ENCODE data around the gene CDR2. TPM values are rescaled to one million over a fixed set of nuclear protein-coding genes. Genes with fewer than 3 reads are reported as not detected.

Gene CDR2
- total RNA-seq, 4 donors from 2014 or later, result 22.7 to 38.4 (median 30.3) TPM

GRCh38 chr16:22337849-22338635 lies 36.4 kb downstream of the CDR2 start:
- TF ChIP-seq POLR2A (IDR thresholded peaks at IDR 0.05), result no peak
- TF ChIP-seq, protein P1, sequence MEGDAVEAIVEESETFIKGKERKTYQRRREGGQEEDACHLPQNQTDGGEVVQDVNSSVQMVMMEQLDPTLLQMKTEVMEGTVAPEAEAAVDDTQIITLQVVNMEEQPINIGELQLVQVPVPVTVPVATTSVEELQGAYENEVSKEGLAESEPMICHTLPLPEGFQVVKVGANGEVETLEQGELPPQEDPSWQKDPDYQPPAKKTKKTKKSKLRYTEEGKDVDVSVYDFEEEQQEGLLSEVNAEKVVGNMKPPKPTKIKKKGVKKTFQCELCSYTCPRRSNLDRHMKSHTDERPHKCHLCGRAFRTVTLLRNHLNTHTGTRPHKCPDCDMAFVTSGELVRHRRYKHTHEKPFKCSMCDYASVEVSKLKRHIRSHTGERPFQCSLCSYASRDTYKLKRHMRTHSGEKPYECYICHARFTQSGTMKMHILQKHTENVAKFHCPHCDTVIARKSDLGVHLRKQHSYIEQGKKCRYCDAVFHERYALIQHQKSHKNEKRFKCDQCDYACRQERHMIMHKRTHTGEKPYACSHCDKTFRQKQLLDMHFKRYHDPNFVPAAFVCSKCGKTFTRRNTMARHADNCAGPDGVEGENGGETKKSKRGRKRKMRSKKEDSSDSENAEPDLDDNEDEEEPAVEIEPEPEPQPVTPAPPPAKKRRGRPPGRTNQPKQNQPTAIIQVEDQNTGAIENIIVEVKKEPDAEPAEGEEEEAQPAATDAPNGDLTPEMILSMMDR (IDR thresholded peaks at IDR 0.05), result no peak
- no peaks in the 10 kb centered on the region for H3K27me3 ChIP-seq
- peaks cover 0 to 10% (median 0%) of the 10 kb centered on the region in 4 donors for H3K9me3 ChIP-seq
- H3K4me1 ChIP-seq, result no peaks in the 10 kb centered on the region
- no peak overlapping the region for H3K27ac ChIP-seq
- peaks cover 0 to 33% (median 0%) of the 10 kb centered on the region in 3 donors for H3K36me3 ChIP-seq
- DNase-seq, result no peak
- no peak overlapping the region for H3K4me3 ChIP-seq

DNA sequence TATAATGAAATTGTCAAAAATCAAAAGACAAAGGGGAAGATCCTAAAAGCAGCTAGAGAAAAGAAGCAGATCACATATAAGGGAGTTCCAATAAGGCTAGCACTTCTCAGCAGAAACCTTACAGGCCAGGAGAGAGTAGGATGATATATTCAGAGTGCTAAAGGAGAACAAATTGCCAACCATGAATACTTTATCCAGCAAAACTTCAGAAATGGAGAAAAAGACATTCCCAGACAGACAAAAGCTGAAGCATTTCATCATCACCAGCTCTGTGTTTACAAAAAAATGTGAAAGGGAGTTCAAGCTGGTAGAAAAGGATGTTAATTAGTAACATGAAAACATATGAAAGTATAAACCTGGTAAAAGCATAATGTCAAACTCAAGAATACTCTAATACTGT lies 37.4 kb downstream of the CDR2 start:
- TF ChIP-seq POLR2A (IDR thresholded peaks at IDR 0.05), result no peak
- TF ChIP-seq, protein P1 (IDR thresholded peaks at IDR 0.05), result no peak
- H3K4me1 ChIP-seq, result no peaks in the 10 kb centered on the region
- H3K36me3 ChIP-seq, result peaks cover 0 to 40% (median 0%) of the 10 kb centered on the region in 3 donors
- no peaks in the 10 kb centered on the region for H3K27me3 ChIP-seq
- DNase-seq, result no peak
- no peak overlapping the region for H3K27ac ChIP-seq
- H3K9me3 ChIP-seq, result peaks cover 0 to 10% (median 0%) of the 10 kb centered on the region in 4 donors
- no peak overlapping the region for H3K4me3 ChIP-seq

- H3K4me3 ChIP-seq, result no peak overlapping the region
- H3K27ac ChIP-seq, result no peak overlapping the region
- H3K27me3 ChIP-seq, result no peaks in the 10 kb centered on the region
- H3K9me3 ChIP-seq, result peaks cover 0 to 10% (median 0%) of the 10 kb centered on the region in 4 donors
- TF ChIP-seq POLR2A (IDR thresholded peaks at IDR 0.05), result no peak
- TF ChIP-seq, protein P1 (IDR thresholded peaks at IDR 0.05), result no peak
- peaks cover 0 to 45% (median 0%) of the 10 kb centered on the region in 3 donors for H3K36me3 ChIP-seq
- H3K4me1 ChIP-seq, result no peaks in the 10 kb centered on the region
- no peak for DNase-seq
Observed at GRCh38 chr16:22336581-22336980, 37.8 kb downstream of the CDR2 start.

GRCh38 chr16:22335668-22336246 lies 38.7 kb downstream of the CDR2 start:
- no peak for DNase-seq
- H3K27ac ChIP-seq, result no peak overlapping the region
- TF ChIP-seq, protein P1 (IDR thresholded peaks at IDR 0.05), result no peak
- no peak for TF ChIP-seq POLR2A (IDR thresholded peaks at IDR 0.05)
- H3K27me3 ChIP-seq, result no peaks in the 10 kb centered on the region
- H3K36me3 ChIP-seq, result peaks cover 0 to 48% (median 0%) of the 10 kb centered on the region in 3 donors
- no peaks in the 10 kb centered on the region for H3K4me1 ChIP-seq
- H3K4me3 ChIP-seq, result no peak overlapping the region
- H3K9me3 ChIP-seq, result peaks cover 0 to 7% (median 0%) of the 10 kb centered on the region in 4 donors

DNA sequence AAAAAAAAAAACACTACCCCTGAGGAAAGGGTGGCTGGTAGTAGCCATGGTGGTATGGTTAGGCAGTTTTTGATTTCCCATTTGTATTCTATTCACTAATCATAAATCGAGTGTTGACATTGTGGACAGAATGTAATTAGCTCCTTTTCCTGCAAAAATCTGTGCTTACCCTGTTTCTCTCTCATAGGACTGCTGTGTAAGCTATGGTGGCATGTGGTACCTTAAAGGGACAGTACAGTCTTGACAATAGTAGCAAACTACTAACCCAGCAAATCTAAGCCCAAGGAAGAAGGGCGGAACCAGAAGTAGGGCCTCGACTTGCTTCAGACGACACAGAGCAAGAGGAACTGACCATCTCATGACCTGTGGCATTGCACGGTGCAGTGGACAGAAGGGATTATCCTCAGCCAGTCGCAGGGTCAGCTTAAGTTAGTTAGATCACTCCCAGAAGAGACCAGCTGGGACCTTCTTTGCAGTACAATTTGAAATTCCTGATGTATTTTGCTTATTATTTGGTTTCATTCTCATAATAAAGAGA lies 40.9 kb downstream of the CDR2 start:
- H3K4me1 ChIP-seq, result peaks cover 0 to 6% (median 0%) of the 10 kb centered on the region in 4 donors
- H3K27me3 ChIP-seq, result no peaks in the 10 kb centered on the region
- DNase-seq, result no peak
- no peak overlapping the region for H3K27ac ChIP-seq
- peaks cover 0 to 55% (median 0%) of the 10 kb centered on the region in 3 donors for H3K36me3 ChIP-seq
- H3K9me3 ChIP-seq, result peaks cover 0 to 7% (median 0%) of the 10 kb centered on the region in 4 donors
- H3K4me3 ChIP-seq, result no peak overlapping the region
- TF ChIP-seq, protein P1 (IDR thresholded peaks at IDR 0.05), result no peak
- no peak for TF ChIP-seq POLR2A (IDR thresholded peaks at IDR 0.05)

Measured in Peyer's patch (tissue), 4 donors.